WTC11 (cell line): ENCODE measurements around the gene GPR176. TPM values are rescaled to one million over a fixed set of nuclear protein-coding genes. Genes with fewer than 3 reads are reported as not detected.

Source experiments
- ATAC-seq: fragments of 200-7000 bp; cut with Tn5 transposase; 2 replicates; pipeline ENCODE4 v1.10.0; 2021; ENCODE audit warnings: mild to moderate bottlenecking, moderate library complexity
- CTCF ChIA-PET: fragments of 300-600 bp; sonication (Branson Sonifier 250); formaldehyde crosslinking; loops from one replicate; lab custom pipeline; 2021; ENCODE audit warnings: antibody characterized with exemption; lab: Charles Lee
- POLR2A ChIA-PET: fragments of 350-600 bp; sonication (Branson Sonifier 250); formaldehyde crosslinking; loops from one replicate; lab custom pipeline; 2021; ENCODE audit warnings: antibody characterized with exemption; lab: Charles Lee
- DNase-seq: peaks from one replicate; pipeline ENCODE4 v3.0.0; 2021; ENCODE audit warnings: low spot score
- H3K27ac Mint-ChIP-seq: 2 replicates; pipeline ENCODE4 v1.8.0; 2021; ENCODE audit warnings: mixed read lengths
- H3K27me3 Mint-ChIP-seq: 2 replicates; pipeline ENCODE4 v1.8.0; 2021; ENCODE audit warnings: low read depth, mild to moderate bottlenecking, moderate library complexity, mixed read lengths
- H3K36me3 Mint-ChIP-seq: 2 replicates; pipeline ENCODE4 v1.8.0; 2021; ENCODE audit warnings: mixed read lengths
- H3K4me1 Mint-ChIP-seq: 2 replicates; pipeline ENCODE4 v1.8.0; 2022; ENCODE audit warnings: mixed read lengths
- H3K4me3 Mint-ChIP-seq: 2 replicates; pipeline ENCODE4 v1.8.0; 2021; ENCODE audit warnings: mild to moderate bottlenecking, moderate library complexity, mixed read lengths
- H3K9me3 Mint-ChIP-seq: 2 replicates; pipeline ENCODE4 v1.8.0; 2021; ENCODE audit warnings: mixed read lengths
- ATF1 ChIP-seq: sonication (generic); formaldehyde crosslinking; IDR thresholded peaks from 2 replicates; pipeline ENCODE4 v1.8.1; 2023; ENCODE audit warnings: mild to moderate bottlenecking, moderate library complexity, missing genetic modification reagents
- CREM ChIP-seq: sonication (generic); formaldehyde crosslinking; IDR thresholded peaks from 2 replicates; pipeline ENCODE4 v1.8.1; 2022; ENCODE audit warnings: mild to moderate bottlenecking, missing genetic modification reagents, moderate library complexity
- ESRRA ChIP-seq: sonication (generic); formaldehyde crosslinking; IDR thresholded peaks from 2 replicates; pipeline ENCODE4 v1.8.1; 2022; ENCODE audit warnings: mild to moderate bottlenecking, missing genetic modification reagents, borderline replicate concordance
- FOXJ3 ChIP-seq: sonication (generic); formaldehyde crosslinking; IDR thresholded peaks from 2 replicates; pipeline ENCODE4 v1.9.0; 2021; ENCODE audit warnings: missing genetic modification reagents, mild to moderate bottlenecking, borderline replicate concordance
- FOXK1 ChIP-seq: sonication (generic); formaldehyde crosslinking; IDR thresholded peaks from 2 replicates; pipeline ENCODE4 v1.8.0; 2022; ENCODE audit warnings: mild to moderate bottlenecking, moderate library complexity, missing genetic modification reagents
- FOXP1 ChIP-seq: sonication (generic); formaldehyde crosslinking; IDR thresholded peaks from 2 replicates; pipeline ENCODE4 v1.8.0; 2022; ENCODE audit warnings: missing genetic modification reagents, mild to moderate bottlenecking, moderate library complexity, borderline replicate concordance
- HMGXB4 ChIP-seq: sonication (generic); formaldehyde crosslinking; IDR thresholded peaks from 2 replicates; pipeline ENCODE4 v1.8.1; 2023; ENCODE audit warnings: mild to moderate bottlenecking, moderate library complexity, missing genetic modification reagents
- JAZF1 ChIP-seq: fragments of 250-450 bp; sonication (Bioruptor Pico); IDR thresholded peaks from 2 replicates; pipeline ENCODE4 v1.9.0; 2021; ENCODE audit warnings: moderate library complexity, mild to moderate bottlenecking, inconsistent platforms
- KAT7 ChIP-seq: sonication (generic); formaldehyde crosslinking; IDR thresholded peaks from 2 replicates; pipeline ENCODE4 v1.8.1; 2023; ENCODE audit warnings: missing genetic modification reagents, mild to moderate bottlenecking, borderline replicate concordance
- MYBL2 ChIP-seq: sonication (generic); formaldehyde crosslinking; IDR thresholded peaks from 2 replicates; pipeline ENCODE4 v1.8.1; 2023; ENCODE audit warnings: mild to moderate bottlenecking, moderate library complexity, missing genetic modification reagents
- OVOL2 ChIP-seq: fragments of 250-450 bp; sonication (Bioruptor Pico); IDR thresholded peaks from 2 replicates; pipeline ENCODE4 v1.9.0; 2021; ENCODE audit warnings: mild to moderate bottlenecking, borderline replicate concordance
- RELA ChIP-seq: sonication (generic); formaldehyde crosslinking; IDR thresholded peaks from 2 replicates; pipeline ENCODE4 v1.8.1; 2022; ENCODE audit warnings: missing genetic modification reagents, mild to moderate bottlenecking, borderline replicate concordance
- RORB ChIP-seq: fragments of 250-450 bp; sonication (Bioruptor Pico); IDR thresholded peaks from 2 replicates; pipeline ENCODE4 v1.9.0; 2021; ENCODE audit warnings: mild to moderate bottlenecking
- SMAD4 ChIP-seq: sonication (generic); formaldehyde crosslinking; IDR thresholded peaks from 2 replicates; pipeline ENCODE4 v1.8.0; 2022; ENCODE audit warnings: mild to moderate bottlenecking, missing genetic modification reagents
- SP1 ChIP-seq: sonication (generic); formaldehyde crosslinking; conservative IDR thresholded peaks from 2 replicates; pipeline ENCODE4 v1.8.1; 2022; ENCODE audit warnings: missing genetic modification reagents
- TEAD1 ChIP-seq: sonication (generic); formaldehyde crosslinking; IDR thresholded peaks from 2 replicates; pipeline ENCODE4 v1.8.0; 2022; ENCODE audit warnings: mild to moderate bottlenecking, missing genetic modification reagents
- TEAD4 ChIP-seq: sonication (generic); formaldehyde crosslinking; IDR thresholded peaks from 2 replicates; pipeline ENCODE4 v1.8.0; 2022; ENCODE audit warnings: mild to moderate bottlenecking, missing genetic modification reagents
- ZNF232 ChIP-seq: sonication (generic); formaldehyde crosslinking; IDR thresholded peaks from 2 replicates; pipeline ENCODE4 v1.8.0; 2022; ENCODE audit warnings: mild to moderate bottlenecking, missing genetic modification reagents
- ZNF263 ChIP-seq: sonication (generic); formaldehyde crosslinking; IDR thresholded peaks from 2 replicates; pipeline ENCODE4 v1.8.1; 2022; ENCODE audit warnings: low read depth, mild to moderate bottlenecking, moderate library complexity, missing genetic modification reagents
- ZNF416 ChIP-seq: fragments of 250-450 bp; sonication (Bioruptor Pico); IDR thresholded peaks from 2 replicates; pipeline ENCODE4 v1.9.0; 2021; ENCODE audit warnings: mild to moderate bottlenecking, inconsistent platforms
- ZNF425 ChIP-seq: fragments of 250-450 bp; sonication (Bioruptor Pico); conservative IDR thresholded peaks from 2 replicates; pipeline ENCODE4 v1.9.0; 2021; ENCODE audit warnings: mild to moderate bottlenecking
- total RNA-seq: library from RNA; stranded (reverse); gene quantifications from 3 replicates; pipeline ENCODE4 v1.2.3, GENCODE V29; 2021
- TF ChIP-seq, protein P1 (sequence below): sonication (generic); formaldehyde crosslinking; IDR thresholded peaks from 2 replicates; pipeline ENCODE4 v1.8.1; 2022; ENCODE audit warnings: missing genetic modification reagents, borderline replicate concordance
- TF ChIP-seq, protein P2 (sequence below): sonication (generic); formaldehyde crosslinking; IDR thresholded peaks from 2 replicates; pipeline ENCODE4 v1.8.0; 2022; ENCODE audit warnings: missing genetic modification reagents

The GPR176 gene
- total RNA-seq, 1 experiment from 2014 or later: 117 TPM

DNA sequence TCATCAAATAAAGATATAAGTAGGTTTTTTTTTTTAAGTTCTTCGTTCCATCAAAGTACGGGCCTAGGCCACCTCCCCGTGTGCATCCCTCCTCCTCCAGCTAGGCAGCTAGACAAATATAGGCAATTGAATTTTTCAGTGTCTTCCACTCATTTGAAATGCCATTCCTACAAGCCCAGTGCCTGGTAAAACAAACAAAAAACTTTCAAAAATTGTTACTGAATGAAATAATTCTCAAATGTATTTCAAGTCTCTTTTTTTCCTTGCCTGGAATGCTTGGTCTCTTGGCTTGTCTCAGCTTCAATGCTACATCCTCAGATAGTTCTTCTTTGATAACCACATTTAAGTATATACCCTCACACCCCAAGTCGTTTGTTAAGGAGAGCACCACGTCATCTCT is 17.6 kb upstream of the GPR176 start:
- peaks cover 36% of the 10 kb centered on the region for H3K36me3 Mint-ChIP-seq
- DNase-seq: no peak
- no peak for ATAC-seq
- ChIA-PET POLR2A (interaction anchor here (0.5 to 0.7 kb wide), 2 partner anchors 39 to 151 kb away, joined by 3 to 5 read pairs; no protein-coding TSS in a partner anchor), CTCF (interaction anchor here (1.4 to 1.8 kb wide), 2 partner anchors 49 to 181 kb away, joined by 3 read pairs; no protein-coding TSS in a partner anchor)
- peaks cover 60% of the 10 kb centered on the region for H3K4me1 Mint-ChIP-seq
- H3K27me3 Mint-ChIP-seq: no peaks in the 10 kb centered on the region
- H3K9me3 Mint-ChIP-seq: no peaks in the 10 kb centered on the region
- peak overlapping the region; percentile 9 for H3K27ac Mint-ChIP-seq
- TF ChIP-seq ZNF416 (CRISPR knock-in tag) (no peak), OVOL2 (no peak), ZNF232 (CRISPR knock-in tag) (no peak), ESRRA (CRISPR knock-in tag) (no peak), FOXP1 (CRISPR knock-in tag) (no peak), TEAD4 (CRISPR knock-in tag) (no peak), RELA (no peak), SMAD4 (no peak), SP1 (no peak)
- TF ChIP-seq, protein P1, sequence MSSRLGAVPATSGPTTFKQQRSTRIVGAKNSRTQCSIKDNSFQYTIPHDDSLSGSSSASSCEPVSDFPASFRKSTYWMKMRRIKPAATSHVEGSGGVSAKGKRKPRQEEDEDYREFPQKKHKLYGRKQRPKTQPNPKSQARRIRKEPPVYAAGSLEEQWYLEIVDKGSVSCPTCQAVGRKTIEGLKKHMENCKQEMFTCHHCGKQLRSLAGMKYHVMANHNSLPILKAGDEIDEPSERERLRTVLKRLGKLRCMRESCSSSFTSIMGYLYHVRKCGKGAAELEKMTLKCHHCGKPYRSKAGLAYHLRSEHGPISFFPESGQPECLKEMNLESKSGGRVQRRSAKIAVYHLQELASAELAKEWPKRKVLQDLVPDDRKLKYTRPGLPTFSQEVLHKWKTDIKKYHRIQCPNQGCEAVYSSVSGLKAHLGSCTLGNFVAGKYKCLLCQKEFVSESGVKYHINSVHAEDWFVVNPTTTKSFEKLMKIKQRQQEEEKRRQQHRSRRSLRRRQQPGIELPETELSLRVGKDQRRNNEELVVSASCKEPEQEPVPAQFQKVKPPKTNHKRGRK (CRISPR knock-in tag): no peak
- H3K4me3 Mint-ChIP-seq: peak overlapping the region; percentile 37

GRCh38 chr15:39936681-39937080 is 16.6 kb upstream of the GPR176 start:
- POLR2A ChIA-PET: no interaction called here
- peaks cover 59% of the 10 kb centered on the region for H3K4me1 Mint-ChIP-seq
- ATAC-seq (no peak), DNase-seq (no peak)
- peak overlapping the region; percentile 89 for H3K4me3 Mint-ChIP-seq
- CTCF ChIA-PET: no interaction called here
- TF ChIP-seq FOXJ3 (CRISPR knock-in tag): no peak
- TF ChIP-seq ATF1 (CRISPR knock-in tag): no peak
- H3K9me3 Mint-ChIP-seq: no peaks in the 10 kb centered on the region
- H3K27ac Mint-ChIP-seq: peak overlapping the region; percentile 63; the same call in 1 of the 2 replicates
- peaks cover 29% of the 10 kb centered on the region for H3K36me3 Mint-ChIP-seq
- no peaks in the 10 kb centered on the region for H3K27me3 Mint-ChIP-seq

DNA sequence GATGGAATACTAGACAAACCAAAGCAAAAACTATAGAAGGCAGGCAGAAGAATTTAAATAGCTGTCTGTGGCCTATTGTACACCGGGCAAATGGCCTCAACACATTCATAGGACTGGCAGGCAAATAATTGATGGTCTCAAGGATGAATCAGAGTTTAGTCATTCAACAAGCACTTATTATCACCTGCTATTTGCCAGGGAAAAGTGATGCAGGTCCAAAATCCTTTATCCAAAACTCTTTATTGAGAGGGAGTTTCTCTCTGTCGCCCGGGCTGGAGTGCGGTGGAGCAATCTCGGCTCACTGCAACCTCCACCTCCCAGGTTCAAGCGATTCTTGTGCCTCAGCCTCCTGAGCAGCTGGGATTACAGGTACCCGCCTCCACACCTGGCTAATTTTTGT is 16.1 kb upstream of the GPR176 start:
- no peaks in the 10 kb centered on the region for H3K27me3 Mint-ChIP-seq
- DNase-seq (no peak), ATAC-seq (no peak)
- no peak overlapping the region for H3K27ac Mint-ChIP-seq
- H3K4me1 Mint-ChIP-seq: peaks cover 59% of the 10 kb centered on the region
- ChIA-PET POLR2A (no interaction called here), CTCF (interaction anchor here (0.8 to 3.3 kb wide), 3 partner anchors 35 to 48 kb away, joined by 3 to 21 read pairs (median 3); no protein-coding TSS in a partner anchor)
- H3K36me3 Mint-ChIP-seq: peaks cover 28% of the 10 kb centered on the region
- no peaks in the 10 kb centered on the region for H3K9me3 Mint-ChIP-seq
- H3K4me3 Mint-ChIP-seq: peak overlapping the region; percentile 89
- TF ChIP-seq TEAD1 (CRISPR knock-in tag): no peak
- TF ChIP-seq MYBL2 (CRISPR knock-in tag): no peak
- TF ChIP-seq, protein P2, sequence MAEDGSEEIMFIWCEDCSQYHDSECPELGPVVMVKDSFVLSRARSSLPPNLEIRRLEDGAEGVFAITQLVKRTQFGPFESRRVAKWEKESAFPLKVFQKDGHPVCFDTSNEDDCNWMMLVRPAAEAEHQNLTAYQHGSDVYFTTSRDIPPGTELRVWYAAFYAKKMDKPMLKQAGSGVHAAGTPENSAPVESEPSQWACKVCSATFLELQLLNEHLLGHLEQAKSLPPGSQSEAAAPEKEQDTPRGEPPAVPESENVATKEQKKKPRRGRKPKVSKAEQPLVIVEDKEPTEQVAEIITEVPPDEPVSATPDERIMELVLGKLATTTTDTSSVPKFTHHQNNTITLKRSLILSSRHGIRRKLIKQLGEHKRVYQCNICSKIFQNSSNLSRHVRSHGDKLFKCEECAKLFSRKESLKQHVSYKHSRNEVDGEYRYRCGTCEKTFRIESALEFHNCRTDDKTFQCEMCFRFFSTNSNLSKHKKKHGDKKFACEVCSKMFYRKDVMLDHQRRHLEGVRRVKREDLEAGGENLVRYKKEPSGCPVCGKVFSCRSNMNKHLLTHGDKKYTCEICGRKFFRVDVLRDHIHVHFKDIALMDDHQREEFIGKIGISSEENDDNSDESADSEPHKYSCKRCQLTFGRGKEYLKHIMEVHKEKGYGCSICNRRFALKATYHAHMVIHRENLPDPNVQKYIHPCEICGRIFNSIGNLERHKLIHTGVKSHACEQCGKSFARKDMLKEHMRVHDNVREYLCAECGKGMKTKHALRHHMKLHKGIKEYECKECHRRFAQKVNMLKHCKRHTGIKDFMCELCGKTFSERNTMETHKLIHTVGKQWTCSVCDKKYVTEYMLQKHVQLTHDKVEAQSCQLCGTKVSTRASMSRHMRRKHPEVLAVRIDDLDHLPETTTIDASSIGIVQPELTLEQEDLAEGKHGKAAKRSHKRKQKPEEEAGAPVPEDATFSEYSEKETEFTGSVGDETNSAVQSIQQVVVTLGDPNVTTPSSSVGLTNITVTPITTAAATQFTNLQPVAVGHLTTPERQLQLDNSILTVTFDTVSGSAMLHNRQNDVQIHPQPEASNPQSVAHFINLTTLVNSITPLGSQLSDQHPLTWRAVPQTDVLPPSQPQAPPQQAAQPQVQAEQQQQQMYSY: no peak
- TF ChIP-seq FOXK1 (CRISPR knock-in tag): no peak
- TF ChIP-seq JAZF1 (CRISPR knock-in tag): no peak
- no peak for TF ChIP-seq HMGXB4
- TF ChIP-seq RORB (CRISPR knock-in tag): no peak
- no peak for TF ChIP-seq CREM (CRISPR knock-in tag)
- no peak for TF ChIP-seq KAT7 (CRISPR knock-in tag)
- no peak for TF ChIP-seq ZNF263 (CRISPR knock-in tag)
- no peak for TF ChIP-seq ZNF425
